HG03045 (cell line): Measurements from ENCODE around the gene ABITRAM.
"Not testable (repeated sequence)": the region's sequence is repeated elsewhere in the genome, so short reads cannot be mapped to it uniquely, and the experiment has no call there.

Experiments used
- ATAC-seq: cut with Tn5 transposase; IDR thresholded peaks from one replicate; pipeline ENCODE4 v1.9.1; 2021; ENCODE audit warnings: mild to moderate bottlenecking, moderate library complexity; ENCODE audit not compliant: unreplicated experiment

The ABITRAM gene

GRCh38 chr9:108934323-108934893 lies at the start of gene ABITRAM:
Gene ABITRAM (plus strand): TSS chr9:108934400. CDS start chr9:108934487, 87 bp downstream.
- peak; percentile 85 for ATAC-seq

- ATAC-seq = no peak
These were observed 49.5 kb upstream of the ABITRAM start for GRCh38 chr9:108884701-108885100.

- peak; percentile 99 for ATAC-seq
These were observed 48.4 kb upstream of the ABITRAM start for GRCh38 chr9:108885643-108886348.

GRCh38 chr9:108886594-108887271 lies 47.5 kb upstream of the ABITRAM start:
- ATAC-seq = not testable (repeated sequence)

- ATAC-seq = no peak
These were observed 44.5 kb upstream of the ABITRAM start for GRCh38 chr9:108889649-108890067.

- no peak for ATAC-seq
These were observed 39.8 kb upstream of the ABITRAM start for GRCh38 chr9:108894225-108894997.

- no peak for ATAC-seq
These were observed 36.7 kb upstream of the ABITRAM start for GRCh38 chr9:108897324-108898096.

- not testable (repeated sequence) for ATAC-seq
These were observed 35.0 kb upstream of the ABITRAM start for GRCh38 chr9:108899023-108899695.

GRCh38 chr9:108900176-108900575 lies 34.0 kb upstream of the ABITRAM start:
- no peak for ATAC-seq

- no peak for ATAC-seq
These were observed 30.6 kb upstream of the ABITRAM start for GRCh38 chr9:108903420-108904103.

- no peak for ATAC-seq
These were observed 30.0 kb upstream of the ABITRAM start for GRCh38 chr9:108904161-108904560.

- ATAC-seq = no peak
These were observed 28.7 kb upstream of the ABITRAM start for GRCh38 chr9:108905494-108905893.

GRCh38 chr9:108910402-108910801 lies 23.8 kb upstream of the ABITRAM start:
- ATAC-seq = no peak

GRCh38 chr9:108910914-108911313 lies 23.3 kb upstream of the ABITRAM start:
- no peak for ATAC-seq

GRCh38 chr9:108911820-108912219 lies 22.4 kb upstream of the ABITRAM start:
- ATAC-seq = no peak

- no peak for ATAC-seq
These were observed 20.8 kb upstream of the ABITRAM start for GRCh38 chr9:108913391-108913790.

- ATAC-seq = no peak
These were observed 14.7 kb upstream of the ABITRAM start for GRCh38 chr9:108919517-108919916.

- not testable (repeated sequence) for ATAC-seq
These were observed 13.8 kb upstream of the ABITRAM start for GRCh38 chr9:108920401-108920800.

GRCh38 chr9:108921200-108921599 lies 13.0 kb upstream of the ABITRAM start:
- ATAC-seq = no peak
